OCI-LY7 (cell line): ENCODE data around the gene RRAGD. TPM values are rescaled to one million over a fixed set of nuclear protein-coding genes. Genes with fewer than 3 reads are reported as not detected.
A peak's percentile ranks its signal among the peaks of the same experiment; 100 is the strongest.

Experiments
- BruUV-seq: library from RNA; stranded (reverse); fragments of 400-500 nt; replicated peaks from 2 replicates; lab custom pipeline; 2021; lab: Mats Ljungman, UMichigan
- CTCF ChIA-PET: fragments of 300-600 bp; sonication (Branson Sonifier 250); formaldehyde crosslinking; loops from one replicate; lab custom pipeline; 2022; ENCODE audit warnings: antibody characterized with exemption; ENCODE audit not compliant: unreplicated experiment; lab: Charles Lee
- POLR2A ChIA-PET: fragments of 300-600 bp; sonication (Branson Sonifier 250); formaldehyde crosslinking; loops from one replicate; lab custom pipeline; 2022; ENCODE audit warnings: antibody characterized with exemption; lab: Charles Lee
- DNase-seq: peaks from one replicate; pipeline ENCODE4 v3.0.0-alpha.2; 2015; ENCODE audit warnings: low spot score
- H2AFZ ChIP-seq: fragments of 200-600 bp; sonication (generic), shearing (Covaris generic); 2 replicates; pipeline ENCODE4 v1.6.1; 2014; ENCODE audit warnings: mild to moderate bottlenecking, antibody characterized with exemption, low read length, moderate library complexity
- H3K27ac ChIP-seq: fragments of 200-600 bp; sonication (generic); 2 replicates; pipeline ENCODE4 v1.5.1; 2014; ENCODE audit warnings: mixed run types, low read depth, mild to moderate bottlenecking, moderate library complexity, low read length, inconsistent platforms; ENCODE audit not compliant: poor library complexity, severe bottlenecking
- H3K36me3 ChIP-seq: fragments of 200-600 bp; sonication (generic); 2 replicates; pipeline ENCODE4 v1.6.1; 2014; ENCODE audit warnings: mild to moderate bottlenecking, antibody characterized with exemption, low read length, moderate library complexity, mixed read lengths; ENCODE audit not compliant: insufficient read depth
- H3K4me1 ChIP-seq: fragments of 200-600 bp; sonication (generic); 2 replicates; pipeline ENCODE4 v1.5.1; 2014; ENCODE audit warnings: mild to moderate bottlenecking, low read length; ENCODE audit not compliant: insufficient read depth, poor library complexity, severe bottlenecking
- H3K4me2 ChIP-seq: fragments of 200-600 bp; sonication (generic); 2 replicates; pipeline ENCODE4 v1.6.1; 2014; ENCODE audit warnings: mild to moderate bottlenecking, low read length
- H3K4me3 ChIP-seq: fragments of 200-600 bp; sonication (generic); 2 replicates; pipeline ENCODE4 v1.5.1; 2014; ENCODE audit warnings: mild to moderate bottlenecking, low read depth, low read length; ENCODE audit not compliant: poor library complexity, severe bottlenecking
- H3K79me2 ChIP-seq: fragments of 200-600 bp; sonication (generic); 2 replicates; pipeline ENCODE4 v1.6.1; 2016; ENCODE audit warnings: low read depth, mild to moderate bottlenecking, low read length, moderate library complexity, mixed read lengths; ENCODE audit not compliant: insufficient read depth
- H3K9me2 ChIP-seq: fragments of 200-600 bp; sonication (generic); 2 replicates; pipeline ENCODE4 v1.6.1; 2016; ENCODE audit warnings: mild to moderate bottlenecking, low read length, mixed read lengths; ENCODE audit not compliant: insufficient read depth
- H3K9me3 ChIP-seq: fragments of 200-600 bp; sonication (generic); 2 replicates; pipeline ENCODE4 v1.6.1; 2014; ENCODE audit warnings: mild to moderate bottlenecking, mixed run types, low read length, mixed read lengths
- H4K20me1 ChIP-seq: fragments of 200-600 bp; sonication (generic); 2 replicates; pipeline ENCODE4 v1.6.1; 2014; ENCODE audit warnings: mild to moderate bottlenecking, antibody characterized with exemption, low read length, moderate library complexity, mixed read lengths; ENCODE audit not compliant: insufficient read depth
- CTCF ChIP-seq: fragments of 200-600 bp; sonication (generic); conservative IDR thresholded peaks from 2 replicates; pipeline ENCODE4 v1.5.1; 2014; ENCODE audit warnings: mild to moderate bottlenecking, antibody characterized with exemption, low read length, moderate library complexity, mixed read lengths
- EZH2phosphoT487 ChIP-seq: fragments of 200-600 bp; sonication (generic); IDR thresholded peaks from 2 replicates; pipeline ENCODE4 v1.6.1; 2018; ENCODE audit warnings: low read depth, borderline replicate concordance, mild to moderate bottlenecking, mixed run types, antibody characterized with exemption, low read length, moderate library complexity, mixed read lengths
- intact Hi-C: fragments of 100-400 bp; cut with micrococcal nuclease; formaldehyde crosslinking; loops from one replicate; pipeline ENCODE4 v1.10.0; 2022; ENCODE audit not compliant: unreplicated experiment
- total RNA-seq, 2 experiments: library from RNA; depleted of rRNA in 1 of 2; stranded (reverse); fragments of >200 nt in 1 of 2; shearing (Covaris generic) in 1 of 2; gene quantifications; 2 replicates each; pipeline ENCODE4 v1.2.3, GENCODE V29; 2014 to 2022

RRAGD gene
- total RNA-seq, 2 experiments from 2014 or later: 6.2 to 17.6 TPM

GRCh38 chr6:89350281-89350966 is 61.6 kb downstream of the RRAGD start:
- peak overlapping the region; percentile 75 for H3K4me2 ChIP-seq
- peak overlapping the region; percentile 78 for H3K4me3 ChIP-seq
- peaks cover 7% of the 10 kb centered on the region; the same call in 1 of the 2 replicates for H3K9me3 ChIP-seq
- peak overlapping the region; percentile 99 for H3K27ac ChIP-seq
- intact Hi-C loops: loop anchor here (5.0 to 10.0 kb wide), 3 partner anchors 947 to 1443 kb away; partner anchors contain the start of genes BACH2 and CNR1
- peaks cover 29% of the 10 kb centered on the region for H4K20me1 ChIP-seq
- peaks cover 72% of the 10 kb centered on the region for H3K4me1 ChIP-seq
- TF ChIP-seq EZH2phosphoT487 (no peak), CTCF (no peak)
- CTCF ChIA-PET: interaction anchor here (1.0 kb wide), 2 partner anchors 9 to 22 kb away, joined by 3 to 5 read pairs; no protein-coding TSS in a partner anchor
- peaks cover 98% of the 10 kb centered on the region for H3K79me2 ChIP-seq
- no peaks in the 10 kb centered on the region for H3K9me2 ChIP-seq
- BruUV-seq: no TSS peak
- POLR2A ChIA-PET: interaction anchor here (0.5 to 11.5 kb wide), 32 partner anchors 8 to 1595 kb away, joined by 3 to 242 read pairs (median 4); partner anchors contain the start of gene PM20D2
- peaks cover 56% of the 10 kb centered on the region for H3K36me3 ChIP-seq
- peak; percentile 76 for DNase-seq
- H2AFZ ChIP-seq: no peak overlapping the region

- no peak for TF ChIP-seq CTCF
- BruUV-seq: no TSS peak
- H3K4me1 ChIP-seq: peaks cover 66% of the 10 kb centered on the region
- ChIA-PET CTCF (no interaction called here), POLR2A (interaction anchor here (0.5 to 11.5 kb wide), 7 partner anchors 8 to 55 kb away, joined by 3 to 242 read pairs (median 9); no protein-coding TSS in a partner anchor)
- peaks cover 71% of the 10 kb centered on the region for H3K36me3 ChIP-seq
- intact Hi-C loops: no loop called here
- peaks cover 7% of the 10 kb centered on the region; the same call in 1 of the 2 replicates for H3K9me3 ChIP-seq
- H3K9me2 ChIP-seq: no peaks in the 10 kb centered on the region
- H3K79me2 ChIP-seq: peaks cover 99% of the 10 kb centered on the region
- H2AFZ ChIP-seq: no peak overlapping the region
- peaks cover 39% of the 10 kb centered on the region for H4K20me1 ChIP-seq
- peak overlapping the region; percentile 78 for H3K4me3 ChIP-seq
- peak overlapping the region; percentile 75 for H3K4me2 ChIP-seq
- H3K27ac ChIP-seq: peak overlapping the region; percentile 99
- no peak for DNase-seq
Observed at GRCh38 chr6:89348372-89348771, 63.7 kb downstream of the RRAGD start.
